Brain microvascular endothelial cell (primary cell): ENCODE measurements around the gene HOXD11.

ENCODE experiments used
- DNase-seq: peaks from one replicate; pipeline ENCODE4 v3.0.0-alpha.2; 2020
- H3K27ac ChIP-seq: fragments of 250-450 bp; sonication (Bioruptor Pico); 2 replicates; pipeline ENCODE4 v1.5.1; 2020; ENCODE audit warnings: mild to moderate bottlenecking, moderate library complexity
- H3K27me3 ChIP-seq: fragments of 250-450 bp; sonication (Bioruptor Pico); replicated peaks from 2 replicates; pipeline ENCODE4 v1.5.1; 2020; ENCODE audit warnings: mild to moderate bottlenecking
- H3K36me3 ChIP-seq: fragments of 250-450 bp; sonication (Bioruptor Pico); replicated peaks from 2 replicates; pipeline ENCODE4 v1.5.1; 2020; ENCODE audit warnings: mild to moderate bottlenecking
- H3K4me3 ChIP-seq: 2 replicates; pipeline ENCODE4 v1.5.1; 2011; ENCODE audit warnings: low read depth, mild to moderate bottlenecking, control low read depth, low read length, moderate library complexity
- in situ Hi-C: cut with HindIII; loops from 2 replicates; pipeline ENCODE4 v1.10.0; 2017; ENCODE audit warnings: low sequenced_read_pairs, low pct_ligation_motif_present
- TF ChIP-seq, protein P1 (sequence below): IDR thresholded peaks from 2 replicates; pipeline ENCODE4 v1.5.1; 2011; ENCODE audit warnings: low read depth, mild to moderate bottlenecking, moderate library complexity, low read length, control low read depth, inconsistent platforms; ENCODE audit errors: missing control alignments

HOXD11 gene

DNA sequence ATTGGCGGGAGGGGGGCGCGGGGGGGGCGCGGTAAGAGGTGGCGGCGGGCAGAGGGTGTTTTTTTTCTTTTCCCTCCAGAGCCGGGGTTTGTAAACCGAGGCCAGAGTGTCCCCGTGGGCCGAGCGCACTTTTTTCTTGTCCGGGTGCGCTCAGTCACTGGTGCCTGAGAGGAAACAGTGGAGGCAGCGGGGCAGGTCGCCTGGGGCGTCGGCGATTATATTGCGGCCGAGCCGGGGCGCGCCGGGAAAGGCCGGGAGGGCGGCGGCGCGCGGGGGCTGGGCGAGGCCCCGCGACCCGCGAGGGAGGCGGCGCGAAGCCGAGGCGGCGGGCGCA is 22.7 kb downstream of the HOXD11 start:
- no peak overlapping the region for H3K27ac ChIP-seq
- peaks cover 90% of the 10 kb centered on the region for H3K27me3 ChIP-seq
- no peaks in the 10 kb centered on the region for H3K36me3 ChIP-seq
- in situ Hi-C loops = loop anchor here (25.0 kb wide), 1 partner anchor 508 kb away; no protein-coding TSS in a partner anchor
- H3K4me3 ChIP-seq = no peak overlapping the region
- TF ChIP-seq, protein P1, sequence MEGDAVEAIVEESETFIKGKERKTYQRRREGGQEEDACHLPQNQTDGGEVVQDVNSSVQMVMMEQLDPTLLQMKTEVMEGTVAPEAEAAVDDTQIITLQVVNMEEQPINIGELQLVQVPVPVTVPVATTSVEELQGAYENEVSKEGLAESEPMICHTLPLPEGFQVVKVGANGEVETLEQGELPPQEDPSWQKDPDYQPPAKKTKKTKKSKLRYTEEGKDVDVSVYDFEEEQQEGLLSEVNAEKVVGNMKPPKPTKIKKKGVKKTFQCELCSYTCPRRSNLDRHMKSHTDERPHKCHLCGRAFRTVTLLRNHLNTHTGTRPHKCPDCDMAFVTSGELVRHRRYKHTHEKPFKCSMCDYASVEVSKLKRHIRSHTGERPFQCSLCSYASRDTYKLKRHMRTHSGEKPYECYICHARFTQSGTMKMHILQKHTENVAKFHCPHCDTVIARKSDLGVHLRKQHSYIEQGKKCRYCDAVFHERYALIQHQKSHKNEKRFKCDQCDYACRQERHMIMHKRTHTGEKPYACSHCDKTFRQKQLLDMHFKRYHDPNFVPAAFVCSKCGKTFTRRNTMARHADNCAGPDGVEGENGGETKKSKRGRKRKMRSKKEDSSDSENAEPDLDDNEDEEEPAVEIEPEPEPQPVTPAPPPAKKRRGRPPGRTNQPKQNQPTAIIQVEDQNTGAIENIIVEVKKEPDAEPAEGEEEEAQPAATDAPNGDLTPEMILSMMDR = no peak
- DNase-seq = no peak

DNA sequence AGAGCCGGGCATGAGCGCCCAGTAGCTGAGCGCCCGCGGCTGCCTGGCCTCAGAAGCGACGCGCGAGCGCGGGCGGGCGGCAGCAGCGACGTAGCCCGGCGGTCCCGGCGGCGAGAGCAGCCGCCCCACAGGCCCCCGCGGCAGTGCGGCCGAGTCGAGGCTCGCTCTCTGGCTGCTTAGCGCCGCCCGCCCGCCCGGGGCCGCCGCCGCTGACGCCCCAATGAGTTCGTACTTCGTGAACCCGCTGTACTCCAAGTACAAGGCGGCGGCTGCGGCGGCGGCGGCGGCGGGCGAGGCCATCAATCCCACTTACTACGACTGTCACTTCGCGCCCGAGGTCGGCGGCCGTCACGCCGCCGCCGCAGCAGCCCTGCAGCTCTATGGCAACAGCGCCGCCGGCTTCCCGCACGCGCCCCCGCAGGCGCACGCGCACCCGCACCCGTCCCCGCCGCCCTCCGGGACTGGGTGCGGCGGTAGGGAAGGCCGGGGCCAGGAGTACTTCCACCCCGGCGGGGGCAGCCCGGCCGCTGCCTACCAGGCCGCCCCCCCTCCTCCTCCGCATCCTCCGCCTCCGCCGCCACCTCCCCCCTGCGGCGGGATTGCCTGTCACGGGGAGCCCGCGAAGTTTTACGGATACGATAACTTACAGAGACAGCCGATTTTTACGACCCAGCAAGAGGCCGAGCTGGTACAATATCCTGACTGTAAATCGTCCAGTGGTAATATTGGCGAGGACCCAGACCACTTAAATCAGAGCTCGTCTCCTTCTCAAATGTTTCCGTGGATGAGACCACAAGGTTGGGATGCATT is 23.3 kb downstream of the HOXD11 start:
- Histone ChIP-seq H3K27ac (no peak overlapping the region), H3K27me3 (peaks cover 90% of the 10 kb centered on the region), H3K36me3 (no peaks in the 10 kb centered on the region), H3K4me3 (no peak overlapping the region)
- TF ChIP-seq, protein P1 = no peak
- no peak for DNase-seq
- in situ Hi-C loops = loop anchor here (25.0 kb wide), 1 partner anchor 507 kb away; no protein-coding TSS in a partner anchor

DNA sequence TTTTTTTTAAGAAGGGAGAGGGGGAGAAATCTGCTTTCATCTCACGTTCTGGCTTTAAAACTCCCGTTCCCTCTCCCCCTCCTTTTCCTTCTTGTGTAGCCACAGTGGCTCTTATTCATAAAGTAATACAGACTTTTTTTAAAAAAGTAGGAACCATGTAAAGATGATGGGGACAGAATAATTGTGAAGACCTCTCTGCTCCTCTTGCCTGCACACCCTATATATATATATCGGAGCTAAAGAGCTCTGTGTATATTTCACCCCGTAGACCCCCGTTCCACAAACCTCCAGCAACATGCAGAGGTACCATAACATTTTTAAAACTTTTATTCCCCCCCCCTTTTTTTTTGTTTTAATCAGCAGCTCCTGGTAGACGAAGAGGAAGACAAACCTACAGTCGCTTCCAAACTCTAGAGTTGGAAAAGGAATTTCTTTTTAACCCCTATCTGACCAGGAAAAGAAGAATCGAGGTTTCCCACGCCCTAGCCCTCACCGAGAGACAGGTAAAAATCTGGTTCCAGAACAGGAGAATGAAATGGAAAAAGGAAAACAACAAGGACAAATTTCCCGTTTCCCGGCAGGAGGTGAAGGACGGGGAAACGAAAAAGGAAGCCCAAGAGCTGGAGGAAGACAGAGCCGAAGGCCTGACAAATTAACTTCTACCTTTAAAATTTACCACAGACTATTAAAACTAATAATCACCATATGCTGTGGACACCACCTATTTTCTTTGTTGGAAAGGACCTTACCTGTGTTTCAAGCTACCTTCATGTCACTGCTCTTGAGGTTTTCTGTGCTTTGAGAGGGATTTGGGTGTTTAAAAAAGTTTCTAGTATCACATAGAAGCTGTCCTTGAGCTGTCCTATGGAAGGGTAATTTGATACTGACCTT is 24.1 kb downstream of the HOXD11 start:
- DNase-seq = no peak
- H3K27me3 ChIP-seq = peaks cover 90% of the 10 kb centered on the region
- H3K27ac ChIP-seq = no peak overlapping the region
- no peaks in the 10 kb centered on the region for H3K36me3 ChIP-seq
- in situ Hi-C loops = loop anchor here (25.0 kb wide), 1 partner anchor 506 kb away; no protein-coding TSS in a partner anchor
- TF ChIP-seq, protein P1 = no peak
- H3K4me3 ChIP-seq = no peak overlapping the region

DNA sequence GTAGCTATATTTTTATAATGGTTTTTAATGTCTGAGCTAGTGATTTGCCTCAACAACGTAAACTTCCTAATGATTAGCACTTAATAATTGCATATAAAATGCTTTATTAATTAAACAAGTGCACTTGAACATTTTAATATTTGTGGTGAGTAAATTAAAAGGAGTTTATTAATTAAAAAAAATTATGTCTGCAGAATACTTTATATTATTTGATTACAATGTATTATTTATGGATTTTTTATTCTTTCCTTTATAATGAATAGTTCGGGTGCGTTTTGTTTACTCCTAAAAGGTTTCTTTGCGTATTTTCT is 24.7 kb downstream of the HOXD11 start:
- in situ Hi-C loops = loop anchor here (25.0 kb wide), 1 partner anchor 505 kb away; no protein-coding TSS in a partner anchor
- H3K27ac ChIP-seq = no peak overlapping the region
- DNase-seq = no peak
- peaks cover 92% of the 10 kb centered on the region for H3K27me3 ChIP-seq
- TF ChIP-seq, protein P1 = no peak
- no peaks in the 10 kb centered on the region for H3K36me3 ChIP-seq
- no peak overlapping the region for H3K4me3 ChIP-seq

DNA sequence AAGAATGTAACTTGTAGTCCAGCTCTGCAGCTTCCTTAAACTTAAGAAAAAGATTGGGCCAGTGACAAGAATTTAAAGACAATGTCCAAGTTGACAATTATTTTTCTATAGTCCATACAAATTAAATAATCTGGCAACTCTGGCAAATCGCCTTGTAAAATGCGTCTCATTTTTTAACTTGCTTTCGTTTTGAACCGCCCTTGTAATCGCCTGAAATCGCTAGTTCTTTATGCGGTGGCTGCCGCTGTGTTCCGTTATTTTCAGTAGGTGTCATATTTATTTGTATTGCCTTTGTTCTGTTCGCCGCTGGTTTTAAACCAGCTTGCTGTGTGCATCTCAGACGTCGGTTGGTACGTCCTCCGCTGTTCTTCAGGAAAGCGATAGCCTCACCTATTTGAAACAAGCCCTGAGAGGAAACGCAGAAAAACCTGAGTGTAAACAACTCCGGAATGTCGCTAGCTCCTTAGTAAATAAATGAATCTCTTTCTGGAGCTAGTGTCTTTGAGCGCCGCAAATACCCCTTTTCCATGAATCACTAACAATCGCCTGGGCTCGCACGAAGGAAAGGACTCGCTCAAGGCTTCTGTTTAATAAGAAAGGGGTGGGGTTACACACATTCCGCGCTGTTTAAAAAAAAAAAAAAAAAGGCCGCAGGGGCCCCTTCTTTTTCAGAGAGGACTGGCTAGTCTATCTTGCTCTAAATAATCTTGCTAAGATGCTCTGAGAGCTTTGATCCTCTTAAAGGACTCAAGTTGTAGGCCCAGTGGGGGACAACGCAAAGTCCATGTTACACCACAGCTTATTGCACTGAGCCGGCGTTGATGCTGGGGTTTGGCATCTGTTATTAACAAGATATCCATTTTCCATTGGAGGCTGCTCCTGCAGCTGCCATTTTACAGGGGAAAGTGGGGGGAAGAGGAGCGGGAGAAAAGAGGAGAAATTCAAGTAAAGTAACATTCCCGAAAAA is 25.4 kb downstream of the HOXD11 start:
- TF ChIP-seq, protein P1 = no peak
- no peak for DNase-seq
- H3K4me3 ChIP-seq = no peak overlapping the region
- no peak overlapping the region for H3K27ac ChIP-seq
- no peaks in the 10 kb centered on the region for H3K36me3 ChIP-seq
- in situ Hi-C loops = loop anchor here (25.0 kb wide), 1 partner anchor 505 kb away; no protein-coding TSS in a partner anchor
- H3K27me3 ChIP-seq = peaks cover 95% of the 10 kb centered on the region
